ENCODE results near the gene HOGA1.
"Not testable (repeated sequence)": the region's sequence is repeated elsewhere in the genome, so short reads cannot be mapped to it uniquely, and the experiment has no call there.

Gene HOGA1

DNA sequence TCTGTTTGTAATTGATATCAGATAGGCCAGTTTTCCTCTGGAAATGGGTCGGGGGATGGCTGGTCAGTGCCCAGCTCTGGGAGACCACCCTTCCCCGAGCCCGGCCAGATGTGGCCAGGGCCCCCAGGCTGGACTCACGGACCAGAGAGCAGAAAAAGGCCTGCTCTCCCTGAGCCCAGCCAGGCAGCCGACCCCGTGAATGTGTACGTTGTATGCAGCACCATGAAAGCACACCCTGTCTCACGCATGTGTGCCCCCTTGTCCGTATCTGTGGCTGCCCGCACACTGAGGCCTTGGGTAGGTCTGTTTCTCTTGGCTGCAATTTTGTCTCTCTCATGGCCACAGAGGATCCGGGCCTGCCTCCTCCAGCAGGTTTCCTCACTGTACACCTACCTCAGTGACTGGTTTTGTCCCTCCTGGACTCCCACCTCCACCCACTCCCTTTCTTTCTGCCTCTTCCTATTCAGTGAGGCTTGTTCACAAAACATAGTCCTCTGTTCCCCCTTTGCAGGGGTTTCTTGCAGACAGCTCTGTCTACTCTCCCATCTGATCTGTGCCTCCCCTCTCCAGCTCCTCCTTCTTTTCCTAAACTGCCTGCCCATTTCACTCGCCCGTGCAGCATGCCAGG is 35.2 kb upstream of the HOGA1 start:
- TF ChIP-seq, protein P1, sequence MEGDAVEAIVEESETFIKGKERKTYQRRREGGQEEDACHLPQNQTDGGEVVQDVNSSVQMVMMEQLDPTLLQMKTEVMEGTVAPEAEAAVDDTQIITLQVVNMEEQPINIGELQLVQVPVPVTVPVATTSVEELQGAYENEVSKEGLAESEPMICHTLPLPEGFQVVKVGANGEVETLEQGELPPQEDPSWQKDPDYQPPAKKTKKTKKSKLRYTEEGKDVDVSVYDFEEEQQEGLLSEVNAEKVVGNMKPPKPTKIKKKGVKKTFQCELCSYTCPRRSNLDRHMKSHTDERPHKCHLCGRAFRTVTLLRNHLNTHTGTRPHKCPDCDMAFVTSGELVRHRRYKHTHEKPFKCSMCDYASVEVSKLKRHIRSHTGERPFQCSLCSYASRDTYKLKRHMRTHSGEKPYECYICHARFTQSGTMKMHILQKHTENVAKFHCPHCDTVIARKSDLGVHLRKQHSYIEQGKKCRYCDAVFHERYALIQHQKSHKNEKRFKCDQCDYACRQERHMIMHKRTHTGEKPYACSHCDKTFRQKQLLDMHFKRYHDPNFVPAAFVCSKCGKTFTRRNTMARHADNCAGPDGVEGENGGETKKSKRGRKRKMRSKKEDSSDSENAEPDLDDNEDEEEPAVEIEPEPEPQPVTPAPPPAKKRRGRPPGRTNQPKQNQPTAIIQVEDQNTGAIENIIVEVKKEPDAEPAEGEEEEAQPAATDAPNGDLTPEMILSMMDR (IDR thresholded peaks at IDR 0.05; ENCODE audit: low read length, missing control alignments): no peak
- DNase-seq (ENCODE audit: low read depth): no peak

DNA sequence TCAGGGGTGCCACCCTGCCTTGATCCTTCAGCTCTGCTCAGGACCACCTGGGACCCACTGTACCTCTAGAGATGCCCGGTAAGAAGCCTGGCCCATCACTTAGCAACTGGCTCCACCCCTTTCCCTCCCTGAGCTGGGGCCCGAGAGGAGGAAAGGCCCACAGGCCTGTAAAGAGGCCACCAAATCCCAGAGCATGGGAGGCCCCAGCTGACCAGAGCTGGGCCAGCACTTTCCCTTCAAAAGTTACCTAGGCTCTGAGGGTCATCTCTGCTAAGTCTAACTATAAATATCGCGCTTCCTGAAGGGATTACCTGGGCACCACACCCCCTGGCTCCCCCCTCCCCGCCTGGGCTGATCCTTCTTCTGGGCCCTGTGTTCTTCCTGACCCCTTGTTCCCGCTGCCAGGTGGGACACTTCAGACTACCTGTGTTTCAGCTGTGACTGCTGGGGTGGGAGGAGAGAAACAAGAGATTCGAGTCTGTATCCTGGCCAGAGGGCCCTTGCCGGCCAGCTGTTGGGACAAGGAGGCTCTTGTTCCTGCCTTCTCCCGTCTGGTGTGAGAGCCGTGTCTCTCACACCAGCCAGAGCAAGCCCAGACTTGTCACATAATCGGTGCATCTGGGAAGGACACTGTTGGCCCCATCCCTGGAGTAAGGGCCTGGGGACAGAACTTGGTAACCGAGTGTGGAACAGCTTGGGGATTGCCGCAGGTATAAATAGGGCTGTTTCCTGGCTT is 34.4 kb upstream of the HOGA1 start:
- no peak overlapping the region for H3K4me3 ChIP-seq (replicated peaks; ENCODE audit: low read depth, low read length)
- peak; percentile 14 for DNase-seq (ENCODE audit: low read depth)
- TF ChIP-seq, protein P1 (IDR thresholded peaks at IDR 0.05; ENCODE audit: low read length, missing control alignments): no peak

More for the DNA sequence above, 35.2 kb upstream of the HOGA1 start:
- no peak overlapping the region for H3K4me3 ChIP-seq (replicated peaks; ENCODE audit: low read depth, low read length)

DNA sequence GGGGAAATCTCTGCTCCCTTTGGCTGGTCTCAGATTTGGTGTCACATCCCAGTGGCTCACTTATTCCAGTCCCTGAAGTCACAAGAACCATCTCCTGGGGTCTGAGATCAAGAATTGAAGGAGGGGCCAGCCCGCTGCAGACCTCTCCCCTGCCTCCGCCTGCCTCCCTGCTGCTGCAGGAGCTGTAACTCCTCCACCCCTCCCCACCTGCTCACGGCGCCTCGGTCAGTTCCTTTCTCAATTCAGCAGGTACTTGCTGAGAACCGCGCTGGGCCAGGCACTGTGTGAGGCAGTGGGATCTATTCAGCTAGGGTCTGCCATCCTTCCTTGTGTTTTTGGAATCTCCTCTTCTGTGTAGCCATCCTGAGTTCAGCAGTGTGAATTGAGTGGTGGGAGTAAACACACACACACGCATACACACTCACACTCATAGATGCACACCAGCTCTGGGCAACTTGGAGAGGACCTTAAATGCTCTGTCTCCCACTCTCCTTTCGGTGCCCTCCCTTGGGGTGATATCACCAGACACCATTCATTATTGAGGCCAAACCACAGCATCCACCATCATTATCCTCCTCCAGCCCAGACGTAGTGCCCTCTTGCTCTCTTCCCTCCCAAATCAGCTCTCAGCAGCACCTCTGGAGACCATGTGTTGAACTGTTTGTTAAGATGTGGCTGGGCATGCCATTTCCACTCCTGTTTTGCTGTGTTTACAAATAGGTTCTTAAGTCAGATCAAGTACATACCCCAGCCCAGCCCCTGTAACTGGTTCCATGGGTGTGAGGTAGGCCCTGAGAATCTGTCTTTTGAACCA is 33.6 kb upstream of the HOGA1 start:
- H3K4me3 ChIP-seq (replicated peaks; ENCODE audit: low read depth, low read length): no peak overlapping the region
- DNase-seq (ENCODE audit: low read depth): no peak
- TF ChIP-seq, protein P1 (IDR thresholded peaks at IDR 0.05; ENCODE audit: low read length, missing control alignments): no peak

DNA sequence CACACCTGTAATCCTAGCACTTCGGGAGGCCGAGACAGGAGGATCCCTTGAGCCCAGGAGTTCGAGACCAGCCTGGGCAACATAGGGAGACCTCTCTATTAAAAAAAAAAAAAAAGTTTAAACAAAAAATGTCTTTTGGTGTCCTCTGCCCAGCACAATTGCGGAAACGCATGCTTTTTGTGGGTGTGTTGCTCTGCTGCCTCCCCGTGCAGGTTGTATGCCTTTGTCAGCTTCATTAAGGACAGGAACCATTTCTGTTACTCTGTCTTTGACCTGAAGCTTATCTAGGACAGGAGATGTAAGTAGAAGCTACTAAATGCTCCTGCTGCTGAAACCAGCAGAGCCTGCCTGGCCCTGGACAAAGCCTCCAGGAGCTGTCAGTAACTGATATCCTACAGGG is 32.9 kb upstream of the HOGA1 start:
- DNase-seq (ENCODE audit: low read depth): no peak
- H3K4me3 ChIP-seq (replicated peaks; ENCODE audit: low read depth, low read length): no peak overlapping the region
- TF ChIP-seq, protein P1 (IDR thresholded peaks at IDR 0.05; ENCODE audit: low read length, missing control alignments): no peak

DNA sequence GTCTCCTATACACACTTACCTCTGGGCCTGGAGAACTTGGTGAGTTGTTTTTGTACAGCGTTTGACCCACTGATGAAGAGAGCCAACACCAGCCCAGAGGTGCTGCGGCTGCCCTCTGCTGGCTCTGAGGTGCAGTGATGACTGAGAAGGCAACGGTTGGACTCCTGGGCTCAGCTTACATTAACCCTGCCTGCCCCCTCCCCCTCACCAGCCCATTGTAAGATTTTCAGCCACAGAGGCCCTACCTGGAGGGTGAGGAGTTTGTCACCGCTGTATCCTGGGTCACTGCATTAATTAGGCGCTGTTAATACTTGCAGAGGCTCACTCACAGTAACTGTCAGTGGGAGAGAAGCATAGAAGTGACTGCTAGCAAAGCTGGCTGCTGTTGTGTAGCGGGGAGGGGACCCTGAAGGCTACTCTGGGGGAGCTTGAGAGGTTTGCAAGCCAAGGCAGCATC is 30.6 kb upstream of the HOGA1 start:
- peak; percentile 75 for DNase-seq (ENCODE audit: low read depth)
- no peak overlapping the region for H3K4me3 ChIP-seq (replicated peaks; ENCODE audit: low read depth, low read length)

DNA sequence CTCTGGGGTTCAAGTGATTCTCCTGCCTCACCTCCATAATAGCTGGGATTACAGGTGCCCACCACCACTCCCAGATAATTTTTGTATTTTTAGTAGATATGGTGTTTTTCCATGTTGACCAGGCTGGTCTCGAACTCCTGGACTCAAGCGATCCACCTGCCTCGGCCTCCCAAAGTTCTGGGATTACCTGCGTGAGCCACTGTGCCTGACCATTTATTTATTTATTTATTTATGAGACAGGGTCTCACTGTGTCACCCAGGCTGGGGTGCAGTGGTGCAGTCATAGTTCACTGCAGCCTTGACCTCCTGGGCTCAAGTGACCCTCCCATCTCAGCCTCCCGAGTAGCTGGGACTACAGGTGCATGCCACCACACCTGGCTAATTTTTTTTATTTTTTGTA is 29.9 kb upstream of the HOGA1 start:
- H3K4me3 ChIP-seq (replicated peaks; ENCODE audit: low read depth, low read length); DNase-seq (ENCODE audit: low read depth): not testable (repeated sequence)

More for the DNA sequence above, 30.6 kb upstream of the HOGA1 start:
- TF ChIP-seq, protein P1 (IDR thresholded peaks at IDR 0.05; ENCODE audit: low read length, missing control alignments): peak; percentile 97

DNA sequence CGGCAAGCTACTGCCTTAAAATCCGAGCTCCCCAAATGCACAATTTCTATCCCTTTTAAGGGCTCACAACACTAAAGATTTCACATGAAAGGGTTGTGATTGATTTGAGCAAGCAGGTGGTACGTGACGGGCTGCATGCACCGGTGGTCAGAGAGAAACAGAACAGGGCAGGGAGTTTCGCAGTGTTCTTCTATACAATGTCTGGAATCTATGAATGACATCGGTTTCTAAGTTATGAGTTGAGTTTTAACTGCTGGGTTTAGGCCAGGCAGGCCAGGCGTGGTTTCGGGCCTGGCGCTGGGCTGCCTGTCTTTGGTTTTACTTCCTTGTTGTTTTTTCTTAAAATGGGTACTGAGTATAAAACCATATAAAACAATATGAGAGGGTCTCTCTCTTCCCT is 28.6 kb upstream of the HOGA1 start:
- not testable (repeated sequence) for DNase-seq (ENCODE audit: low read depth); H3K4me3 ChIP-seq (replicated peaks; ENCODE audit: low read depth, low read length)

DNA sequence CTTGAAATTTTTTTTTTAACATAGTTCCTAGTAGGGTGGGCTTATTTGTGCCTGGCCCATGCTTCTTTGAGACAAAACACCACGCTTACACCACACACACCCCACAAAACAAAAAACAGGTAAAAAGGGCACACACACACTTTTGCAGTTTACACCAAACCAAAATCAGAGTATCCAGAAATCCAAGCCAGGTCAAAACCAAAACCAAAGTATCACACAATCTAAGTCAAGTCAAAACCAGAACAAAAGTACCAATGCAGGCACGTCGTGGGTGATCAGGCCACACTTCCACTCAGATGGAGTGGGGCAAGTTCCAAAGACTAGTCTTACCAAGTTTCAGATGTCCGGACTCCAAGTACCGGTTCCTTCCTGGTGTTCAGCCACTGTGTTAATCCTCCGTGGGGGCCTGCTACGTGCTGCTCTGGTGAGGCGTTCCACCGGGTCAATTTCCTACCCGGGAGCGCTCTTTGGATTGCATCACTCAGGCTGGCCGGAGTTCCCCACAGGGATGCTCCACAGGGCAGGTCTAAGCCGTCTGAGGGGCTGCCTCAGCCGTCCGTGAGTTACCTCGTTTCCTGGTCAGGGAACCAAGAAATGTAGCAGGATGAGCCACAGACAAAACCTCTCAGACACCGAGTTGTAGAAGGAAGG is 23.3 kb upstream of the HOGA1 start:
- not testable (repeated sequence) for H3K4me3 ChIP-seq (replicated peaks; ENCODE audit: low read depth, low read length); DNase-seq (ENCODE audit: low read depth)

DNA sequence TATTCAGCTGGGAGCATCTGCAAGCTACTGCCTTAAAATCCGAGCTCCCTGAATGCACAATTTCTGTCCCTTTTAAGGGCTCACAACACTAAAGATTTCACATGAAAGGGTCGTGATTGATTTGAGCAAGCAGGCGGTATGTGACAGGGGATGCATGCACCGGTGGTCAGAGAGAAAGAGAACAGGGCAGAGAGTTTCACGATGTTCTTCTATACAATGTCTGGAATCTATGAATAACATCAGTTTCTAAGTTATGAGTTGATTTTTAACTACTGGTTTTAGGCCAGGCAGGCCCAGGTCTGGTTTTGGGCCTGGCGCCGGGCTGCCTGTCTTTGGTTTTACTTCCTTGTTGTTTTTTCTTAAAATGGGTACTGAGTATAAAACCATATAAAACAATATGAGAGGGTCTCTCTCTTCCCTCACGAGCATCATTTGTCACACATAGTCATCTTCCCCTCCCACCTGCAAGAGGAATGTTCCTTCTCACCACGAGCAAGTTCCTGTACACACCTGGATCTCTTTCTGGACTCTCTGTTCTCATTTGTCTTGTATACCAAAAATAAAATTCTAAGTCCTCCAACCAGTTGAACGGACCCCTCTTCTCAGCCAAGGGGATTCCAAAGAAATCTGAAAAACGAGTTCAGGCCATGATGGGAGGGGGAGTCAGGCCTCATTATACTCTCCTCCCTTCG is 22.7 kb upstream of the HOGA1 start:
- not testable (repeated sequence) for DNase-seq (ENCODE audit: low read depth); H3K4me3 ChIP-seq (replicated peaks; ENCODE audit: low read depth, low read length)

DNA sequence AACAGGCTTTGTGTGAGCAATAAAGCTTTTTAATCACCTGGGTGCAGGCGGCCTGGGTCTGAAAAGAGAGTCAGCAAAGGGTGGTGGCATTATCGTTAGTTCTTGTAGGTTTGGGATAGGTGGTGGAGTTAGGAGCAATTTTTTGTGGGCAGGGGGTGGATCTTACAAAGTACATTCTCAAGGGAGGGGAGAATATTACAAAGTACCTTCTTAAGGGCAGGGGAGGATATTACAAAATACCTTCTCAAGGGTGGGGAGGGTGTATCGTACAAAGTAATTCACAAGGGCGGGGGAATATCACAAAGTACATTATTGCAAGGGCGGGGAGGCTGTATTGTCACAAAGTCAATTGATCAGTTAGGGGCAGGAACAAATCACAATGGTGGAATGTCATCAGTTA is 21.9 kb upstream of the HOGA1 start:
- not testable (repeated sequence) for DNase-seq (ENCODE audit: low read depth); H3K4me3 ChIP-seq (replicated peaks; ENCODE audit: low read depth, low read length)

All from fibroblast of pulmonary artery (primary cell).